HG03103 (cell line): Measurements from ENCODE around the gene WDR72.
"Not testable (repeated sequence)": the region's sequence is repeated elsewhere in the genome, so short reads cannot be mapped to it uniquely, and the experiment has no call there.

Experiments
- ATAC-seq: cut with Tn5 transposase; IDR thresholded peaks from one replicate; pipeline ENCODE4 v1.9.1; 2021; ENCODE audit warnings: low read depth; ENCODE audit not compliant: unreplicated experiment

The WDR72 gene

DNA sequence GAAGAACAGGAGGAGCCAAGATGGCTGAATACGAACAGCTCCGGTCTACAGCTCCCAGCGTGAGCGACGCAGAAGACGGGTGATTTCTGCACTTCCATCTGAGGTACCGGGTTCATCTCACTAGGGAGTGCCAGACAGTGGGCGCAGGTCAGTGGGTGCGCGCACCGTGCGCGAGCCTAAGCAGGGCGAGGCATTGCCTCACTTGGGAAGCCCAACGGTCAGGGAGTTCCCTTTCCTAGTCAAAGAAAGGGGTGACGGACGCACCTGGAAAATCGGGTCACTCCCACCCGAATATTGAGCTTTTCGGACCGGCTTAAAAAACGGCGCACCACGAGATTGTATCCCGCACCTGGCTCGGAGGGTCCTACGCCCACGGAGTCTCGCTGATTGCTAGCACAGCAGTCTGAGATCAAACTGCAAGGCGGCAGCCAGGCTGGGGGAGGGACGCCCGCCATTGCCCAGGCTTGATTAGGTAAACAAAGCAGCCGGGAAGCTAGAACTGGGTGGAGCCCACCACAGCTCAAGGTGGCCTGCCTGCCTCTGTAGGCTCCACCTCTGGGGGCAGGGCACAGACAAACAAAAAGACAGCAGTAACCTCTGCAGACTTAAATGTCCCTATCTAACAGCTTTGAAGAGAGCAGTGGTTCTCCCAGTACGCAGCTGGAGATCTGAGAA is 218.7 kb downstream of the WDR72 start:
- not testable (repeated sequence) for ATAC-seq

DNA sequence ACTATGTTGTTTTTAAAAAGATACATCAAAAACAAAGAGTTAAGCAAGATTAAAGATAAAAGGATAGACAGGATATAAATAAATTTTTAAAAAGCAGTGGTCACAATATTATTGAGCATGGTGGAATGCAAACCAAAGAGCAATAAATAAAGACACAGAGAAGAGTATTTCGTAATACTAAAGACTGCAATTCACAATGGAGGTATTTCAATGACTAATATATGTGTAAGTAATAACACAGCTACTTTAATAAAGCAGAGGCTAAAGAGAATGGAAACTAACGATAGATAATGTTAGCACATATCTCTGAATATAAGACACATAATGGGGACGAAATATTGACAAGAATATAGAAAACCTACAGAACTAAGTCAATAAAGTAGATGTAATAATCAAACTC is 219.6 kb downstream of the WDR72 start:
- no peak for ATAC-seq

DNA sequence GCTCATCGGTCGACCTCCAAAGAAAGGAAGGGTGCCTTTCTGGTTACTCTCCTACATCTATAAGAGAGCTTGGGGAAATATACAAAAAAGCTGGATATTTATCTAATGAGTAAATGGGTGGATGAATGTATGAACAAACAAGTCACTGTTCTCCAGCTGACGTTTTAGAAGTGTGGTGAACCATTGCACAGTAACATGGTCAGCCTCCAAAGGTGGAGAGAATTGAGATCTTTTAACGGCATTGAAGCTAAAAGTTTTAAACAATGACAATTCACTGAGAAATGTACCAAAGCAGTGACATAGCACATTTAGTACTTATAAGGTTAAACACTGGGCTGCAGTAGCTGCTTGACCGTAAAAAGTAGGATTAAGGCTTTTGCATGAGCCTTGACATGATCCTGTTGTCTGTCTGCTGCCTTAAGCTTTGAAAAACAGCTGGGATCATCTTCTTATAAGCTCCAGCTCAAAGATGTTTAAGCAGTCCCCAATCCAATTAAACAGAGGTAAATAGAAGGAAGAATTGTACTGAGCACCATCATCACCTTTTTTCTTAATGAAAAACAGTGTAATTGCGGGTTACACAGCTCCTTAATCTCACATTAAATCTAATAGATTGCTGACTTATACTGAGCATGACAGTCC is 222.9 kb downstream of the WDR72 start:
- ATAC-seq = no peak

DNA sequence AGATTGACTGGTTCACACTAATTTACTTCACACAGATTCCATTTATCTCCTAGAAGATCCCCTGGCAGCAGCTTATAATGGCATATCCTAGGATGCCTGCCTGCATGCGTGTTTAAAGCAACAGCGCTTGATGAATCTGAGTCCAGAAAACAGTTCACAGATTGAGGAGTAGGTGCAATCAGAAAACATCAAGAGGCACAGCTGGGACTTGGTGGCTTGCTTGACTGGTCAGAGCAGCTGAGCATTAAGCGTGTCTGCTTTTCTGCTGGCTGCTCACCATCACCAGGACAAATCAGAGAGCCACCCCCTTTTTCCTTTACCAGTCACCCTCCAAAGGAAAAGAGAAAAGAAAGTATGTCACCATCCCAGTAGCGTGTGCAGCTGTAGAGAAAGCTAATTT is 223.6 kb downstream of the WDR72 start:
- no peak for ATAC-seq

DNA sequence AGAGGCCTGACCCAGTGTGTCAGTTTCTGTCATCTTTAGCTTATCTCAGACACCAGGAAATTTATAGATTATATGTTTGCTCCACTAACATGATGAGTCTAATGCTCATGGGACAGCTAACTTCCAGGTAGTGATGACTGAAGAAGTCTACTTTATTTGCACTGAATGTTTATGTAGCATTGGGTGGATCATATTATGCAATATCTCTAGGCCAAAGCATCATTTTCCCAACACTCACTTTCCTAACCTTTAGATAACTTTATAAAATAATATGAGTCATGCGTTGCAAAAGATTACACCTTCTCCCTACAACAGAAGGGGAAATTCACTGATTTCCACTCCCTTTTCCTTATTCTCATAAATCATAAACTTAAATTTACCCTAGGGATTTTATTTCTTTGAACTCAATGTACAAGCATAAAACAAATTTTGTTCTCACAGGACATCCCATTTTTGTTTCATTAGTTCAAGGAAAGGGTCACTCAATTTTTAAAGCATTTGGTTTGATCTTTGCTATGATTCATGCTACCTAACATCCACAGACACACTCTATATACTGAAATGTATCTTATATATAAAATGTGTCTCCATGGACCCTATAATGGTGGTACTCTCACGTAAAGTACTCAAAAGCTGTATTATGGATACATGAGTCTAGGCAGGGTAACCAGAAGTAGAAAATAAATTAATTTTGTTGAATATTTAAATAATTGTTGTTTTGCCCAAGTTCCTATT is 225.2 kb downstream of the WDR72 start:
- no peak for ATAC-seq

DNA sequence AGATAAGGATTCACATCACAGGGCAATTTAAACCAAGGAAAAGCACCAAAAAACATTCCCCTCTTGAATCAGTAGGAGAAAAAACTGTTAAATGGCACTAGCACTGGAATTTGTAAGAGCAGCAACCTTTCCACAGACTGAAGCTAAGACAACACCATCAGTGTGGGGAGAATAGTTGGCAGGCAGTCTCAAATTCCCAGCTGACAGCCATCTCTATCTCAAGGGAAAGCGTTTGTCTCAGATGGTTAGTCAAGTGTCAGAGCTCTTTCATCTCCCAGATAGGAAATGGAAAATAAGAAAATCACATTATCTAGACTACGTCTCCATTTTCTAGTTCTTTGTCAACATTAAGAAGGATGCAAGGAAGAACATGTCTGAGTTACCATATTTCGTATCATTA is 228.7 kb downstream of the WDR72 start:
- ATAC-seq = no peak

DNA sequence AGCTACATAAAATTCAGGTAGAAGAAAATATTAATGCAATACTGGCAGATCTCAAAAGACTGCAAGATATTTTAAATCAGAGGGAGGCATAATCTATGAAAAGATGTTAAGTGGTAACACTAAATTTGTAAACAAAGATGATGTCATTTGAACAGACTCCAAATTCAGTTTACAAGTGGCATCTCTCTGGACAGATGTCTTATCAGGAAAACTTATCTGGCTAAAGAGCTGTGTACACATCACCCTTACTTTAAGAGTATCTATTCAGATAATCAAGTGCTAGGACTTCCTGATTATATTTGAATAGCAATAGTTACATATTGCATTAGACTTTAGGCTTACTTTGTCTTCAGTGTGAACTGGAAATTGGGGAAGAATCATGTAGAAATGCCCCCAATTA is 231.5 kb downstream of the WDR72 start:
- no peak for ATAC-seq

DNA sequence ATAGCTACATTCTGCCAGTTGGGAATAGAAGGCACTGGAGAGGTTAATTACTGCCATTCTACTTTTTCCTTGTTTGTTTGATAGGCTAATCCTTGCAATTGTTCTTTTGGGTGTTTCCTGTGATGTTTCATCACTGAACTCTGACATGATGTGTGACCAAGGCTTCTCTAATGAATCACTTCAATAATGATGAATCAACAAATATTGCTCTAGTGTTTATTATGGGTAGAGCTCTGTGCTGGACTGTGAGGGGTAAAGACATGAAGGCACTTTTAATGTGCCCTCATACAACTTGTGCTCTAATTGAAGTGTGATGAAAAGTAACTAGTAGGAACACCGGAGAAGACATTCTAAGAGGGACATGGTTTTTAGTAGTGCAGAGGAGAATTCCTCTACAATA is 233.6 kb downstream of the WDR72 start:
- no peak for ATAC-seq

DNA sequence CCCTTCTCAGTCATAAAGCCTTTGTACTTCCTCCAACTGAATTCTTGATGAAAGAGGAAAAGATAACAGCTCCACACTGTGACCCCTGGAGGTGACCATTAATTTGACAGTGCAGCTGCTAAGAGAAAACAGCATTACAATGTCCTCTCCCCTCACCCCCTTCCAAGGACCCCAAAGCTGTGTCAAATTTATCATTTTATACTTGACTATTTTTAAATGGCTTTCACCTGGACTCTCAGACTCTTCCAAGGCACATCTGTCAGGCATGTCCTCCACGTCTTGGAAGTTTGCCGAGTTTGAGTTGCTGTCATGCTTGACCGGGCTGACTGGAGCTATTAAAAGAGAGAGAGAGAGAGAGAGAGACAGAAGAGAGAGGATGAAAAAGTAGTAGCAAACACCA is 236.5 kb downstream of the WDR72 start:
- no peak for ATAC-seq

DNA sequence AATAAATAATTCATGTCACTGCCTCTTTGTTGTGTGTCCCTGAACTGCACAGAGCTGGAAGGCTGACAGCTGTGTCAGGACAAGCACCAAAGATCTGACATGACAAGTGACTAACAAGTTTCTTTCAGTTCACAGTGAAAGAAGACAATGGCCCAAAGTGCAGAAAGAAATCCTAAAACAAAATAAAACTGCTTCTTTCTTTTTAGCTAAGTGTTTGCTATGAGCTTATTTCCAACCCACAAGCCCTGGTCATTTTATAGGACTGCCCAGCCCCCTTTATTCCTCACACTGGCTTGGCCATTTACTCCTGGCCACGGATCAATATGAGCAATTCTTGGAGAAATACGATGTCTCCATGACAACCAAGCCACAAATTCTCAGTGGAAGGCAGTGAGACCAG is 238.5 kb downstream of the WDR72 start:
- no peak for ATAC-seq

DNA sequence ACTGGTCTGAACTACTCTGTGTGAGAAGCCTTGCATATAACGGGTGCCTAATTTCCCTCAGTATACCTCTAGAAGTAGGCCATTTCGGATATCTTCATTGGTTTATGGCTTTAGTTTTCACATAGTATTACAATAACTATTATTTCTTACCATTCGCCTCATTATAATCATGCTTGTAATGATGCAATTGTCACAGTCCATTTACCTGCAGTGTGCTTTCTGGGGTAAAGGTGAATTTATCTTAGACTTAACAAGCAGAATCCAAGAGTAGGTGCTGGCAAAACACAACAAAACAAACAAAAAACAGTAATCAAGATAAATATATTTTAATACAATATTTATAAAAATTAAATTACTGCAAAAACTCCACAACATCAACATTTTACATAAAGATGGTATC is 246.0 kb downstream of the WDR72 start:
- no peak for ATAC-seq

DNA sequence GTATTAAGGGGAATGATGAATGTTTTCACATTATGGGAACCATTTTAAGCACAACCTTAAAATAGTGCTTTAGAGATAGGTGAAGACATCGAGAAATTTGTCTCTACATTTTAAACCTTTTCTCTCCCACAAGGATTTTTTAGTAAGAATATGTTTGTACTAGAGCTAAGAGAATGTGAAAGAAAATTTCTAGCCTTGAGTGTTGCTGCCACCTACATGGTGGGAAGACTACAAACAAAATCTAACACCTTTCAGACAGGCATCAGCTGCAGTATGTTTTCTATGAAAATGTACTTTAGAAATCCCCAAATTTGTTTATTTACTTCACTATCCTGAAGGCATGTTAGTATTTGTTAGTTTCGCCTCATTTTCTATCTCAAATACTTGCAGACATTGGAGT is 247.4 kb downstream of the WDR72 start:
- ATAC-seq = no peak

DNA sequence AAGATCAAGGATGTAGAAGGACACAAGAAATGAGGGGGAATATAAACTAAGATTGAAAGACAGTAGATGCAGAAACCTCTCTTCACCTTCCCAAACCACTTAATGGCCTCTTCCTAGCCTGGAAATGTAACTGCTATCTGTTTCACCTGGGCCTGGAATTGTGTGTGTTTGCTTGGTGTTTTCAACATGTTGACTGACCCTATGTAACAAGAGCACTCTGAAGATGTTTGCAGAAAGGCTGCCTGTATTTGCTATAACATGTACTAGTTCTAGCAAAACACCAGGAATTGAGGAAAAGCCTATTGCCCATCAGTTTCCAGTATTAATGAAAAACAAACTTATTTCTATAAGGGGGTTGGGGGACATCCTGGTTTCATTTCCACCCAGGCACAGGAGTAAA is 248.3 kb downstream of the WDR72 start:
- ATAC-seq = no peak

DNA sequence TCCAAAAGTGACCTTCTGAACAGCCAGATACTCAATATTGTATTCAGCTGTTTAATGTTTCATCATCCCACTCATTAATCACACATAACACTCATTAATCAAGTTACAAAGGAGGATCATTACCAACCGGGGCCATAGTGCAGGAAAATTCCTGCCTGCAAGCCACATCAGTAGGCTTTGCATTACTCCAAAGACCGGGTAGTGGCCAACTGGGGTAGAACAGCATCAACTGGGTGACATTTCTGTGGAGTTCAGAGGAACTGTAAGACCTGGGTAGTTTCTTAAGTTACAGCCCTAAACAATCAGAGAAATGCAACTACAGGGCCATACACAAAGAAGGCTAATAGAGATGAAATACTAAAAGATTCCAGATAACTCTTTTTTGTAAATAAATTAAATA is 253.1 kb downstream of the WDR72 start:
- ATAC-seq = no peak

DNA sequence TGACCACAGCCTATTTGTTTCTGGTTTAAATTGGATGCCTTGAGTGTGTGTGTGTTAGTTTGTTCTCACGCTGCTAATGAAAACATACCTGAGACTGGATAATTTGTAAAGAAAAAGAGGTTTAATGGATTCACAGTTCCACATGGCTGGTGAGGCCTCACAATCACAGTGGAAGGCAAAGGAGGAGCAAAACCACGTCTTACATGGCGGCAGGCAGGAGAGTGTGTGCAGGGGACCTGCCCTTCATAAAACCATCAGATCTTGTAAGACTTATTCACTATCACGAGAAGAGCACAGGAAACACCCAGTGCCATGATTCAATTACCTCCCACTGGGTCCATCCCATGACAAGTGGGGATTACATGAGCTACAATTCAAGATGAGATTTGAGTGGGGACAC is 260.5 kb downstream of the WDR72 start:
- ATAC-seq = no peak

DNA sequence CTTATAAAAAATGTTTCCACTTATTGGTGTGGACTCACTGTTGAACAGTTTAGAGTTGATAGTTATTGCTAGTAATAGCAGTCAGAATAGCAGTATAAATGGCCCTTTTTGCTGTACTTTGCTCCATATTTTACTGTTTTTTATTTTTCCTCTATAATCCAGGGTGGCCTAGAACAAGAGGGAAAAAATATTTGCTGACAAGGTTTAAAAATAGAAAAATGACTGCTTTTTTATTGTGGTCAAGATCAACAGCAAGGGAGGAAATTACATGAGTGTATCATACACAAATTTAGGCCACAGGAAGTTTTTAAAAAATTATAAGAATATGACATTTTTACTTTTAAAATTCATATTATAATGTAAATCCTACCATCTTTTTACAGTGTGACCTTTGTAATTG is 269.1 kb downstream of the WDR72 start:
- ATAC-seq = no peak

DNA sequence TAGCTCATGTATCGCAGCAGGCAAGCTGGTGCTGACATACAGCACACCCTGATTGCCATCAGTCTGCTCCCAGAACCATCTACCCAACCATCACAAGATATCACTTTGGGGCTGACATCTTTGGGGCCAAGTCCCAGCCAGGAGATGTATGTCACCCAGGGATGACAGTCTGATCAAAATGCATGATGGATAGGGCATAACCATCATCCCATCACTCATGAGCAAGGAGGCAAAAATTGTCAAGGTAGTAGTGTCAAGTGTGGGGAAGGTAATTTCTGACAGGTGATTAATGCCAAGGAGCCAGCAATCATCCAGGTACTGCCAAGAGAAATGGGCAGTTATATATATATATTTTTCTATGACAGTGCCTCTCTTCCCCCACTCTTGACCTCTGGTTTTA is 277.4 kb downstream of the WDR72 start:
- no peak for ATAC-seq

DNA sequence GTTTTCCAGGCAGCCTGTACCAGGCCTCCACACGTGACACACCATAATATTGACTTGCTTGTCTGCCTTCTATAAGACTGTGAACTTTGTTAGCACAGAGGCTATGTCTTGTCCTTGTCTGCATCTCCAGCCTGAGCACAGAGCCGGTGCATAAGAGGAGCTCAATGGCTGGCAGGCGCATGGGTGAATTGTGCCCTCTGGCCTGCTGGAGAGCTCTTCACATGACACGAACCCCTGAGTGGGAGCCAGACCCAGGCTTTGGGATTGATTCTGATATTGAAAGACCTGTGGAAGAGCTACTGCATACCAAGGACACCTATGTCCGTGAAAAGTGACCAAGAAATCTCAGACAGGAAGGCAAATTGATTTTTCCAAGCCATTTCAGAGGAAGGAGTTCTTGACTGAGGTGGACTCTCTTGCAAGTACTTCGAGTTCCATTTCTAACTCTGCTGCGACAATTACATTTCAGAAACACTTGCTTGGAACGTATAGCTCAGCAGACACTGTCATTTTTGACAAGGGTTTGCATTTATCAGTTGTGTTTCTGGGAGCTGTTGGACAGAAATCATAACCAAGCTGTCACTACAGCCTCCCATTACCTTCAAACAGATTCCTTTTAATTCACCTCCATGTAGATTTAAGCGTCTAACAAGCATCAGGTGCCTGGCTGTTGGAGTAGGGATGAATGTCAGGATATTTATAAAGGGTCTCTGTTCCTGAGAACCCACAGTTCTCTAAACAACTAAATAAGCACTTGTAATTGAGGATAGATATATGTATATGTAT is 281.3 kb downstream of the WDR72 start:
- no peak for ATAC-seq

DNA sequence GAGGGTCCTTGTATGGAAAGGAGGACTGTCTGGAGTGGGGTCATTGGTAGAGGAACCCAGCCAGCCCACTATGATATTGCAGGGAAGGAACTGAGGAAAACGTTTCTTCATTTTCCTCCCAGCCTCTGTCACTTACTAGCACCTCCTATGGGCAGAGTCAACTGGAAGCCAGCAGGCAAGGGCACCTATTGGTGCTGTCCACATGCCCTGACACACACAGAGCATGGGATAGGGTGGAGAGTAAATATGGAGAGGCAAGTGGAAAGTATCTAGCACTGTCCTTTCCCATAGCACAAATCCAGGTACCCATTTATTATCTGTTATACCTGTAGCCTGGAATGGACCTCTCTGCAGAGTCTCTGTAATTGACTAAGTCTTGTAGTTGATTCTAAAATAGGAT is 285.6 kb downstream of the WDR72 start:
- no peak for ATAC-seq

DNA sequence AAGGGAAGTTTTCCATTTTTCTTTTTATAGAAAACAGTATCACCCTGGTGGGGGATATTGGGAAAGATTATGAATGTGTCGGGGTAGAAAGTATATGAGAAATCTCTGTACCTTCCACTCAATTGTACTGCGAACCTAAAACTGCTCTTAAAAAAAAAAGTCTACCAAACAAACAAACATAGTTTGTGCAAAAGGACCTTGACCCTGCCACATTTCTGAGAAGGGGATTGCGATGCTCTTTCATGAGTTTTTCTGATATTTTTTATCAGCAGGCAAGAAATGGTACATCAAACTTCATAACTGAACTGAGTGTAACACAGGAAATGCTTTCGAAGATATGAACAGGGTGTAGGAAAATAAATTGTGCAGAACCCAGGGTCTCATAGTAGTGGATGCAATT is 286.0 kb downstream of the WDR72 start:
- no peak for ATAC-seq

DNA sequence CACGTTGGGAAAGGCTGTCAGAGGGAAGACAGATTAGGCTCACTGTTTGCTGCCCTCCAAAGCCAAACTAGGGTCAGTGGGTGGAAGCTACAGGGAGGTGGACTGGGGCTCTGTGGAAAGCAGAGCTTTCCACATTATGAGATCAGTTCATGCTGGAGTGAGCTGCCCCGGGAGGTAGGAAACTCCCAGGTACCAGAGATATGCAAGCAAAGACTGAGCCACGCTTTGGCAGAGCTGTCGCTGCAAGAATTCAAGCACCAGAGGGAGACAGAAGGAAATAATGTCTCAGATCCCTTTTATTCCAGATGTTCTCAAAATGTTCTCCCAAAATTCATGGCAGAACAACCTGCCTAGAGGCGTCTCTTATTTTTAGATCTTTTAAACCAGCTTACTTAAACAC is 286.6 kb downstream of the WDR72 start:
- ATAC-seq = no peak
